Airway epithelial cell (primary cell): ENCODE data around the gene GPR42. TPM values are rescaled to one million over a fixed set of nuclear protein-coding genes. Genes with fewer than 3 reads are reported as not detected.

Experiments
- total RNA-seq: library from RNA; depleted of rRNA; stranded (reverse); fragments of >200 nt; gene quantifications from 2 replicates; pipeline ENCODE4 v1.2.3, GENCODE V29; 2015

The GPR42 gene
- total RNA-seq = not detected in 2 replicates

GRCh38 chr19:35370722-35371121 is at the start of gene GPR42:
TSS of gene GPR42 (plus strand) at chr19:35371068. CDS start at chr19:35371360, 292 bp downstream.

GRCh38 chr19:35328851-35329285 is 42.0 kb upstream of the GPR42 start, which contains the start of gene CD22:
TSS of gene CD22 (plus strand) at chr19:35329187. CDS start at chr19:35332041, 2,854 bp downstream.

GRCh38 chr19:35347171-35347929 is 23.5 kb upstream of the GPR42 start, which contains the start of gene FFAR1:
TSS of gene FFAR1 (plus strand) at chr19:35347902. CDS start at chr19:35351552, 3,650 bp downstream.

GRCh38 chr19:35357867-35358573 is 12.8 kb upstream of the GPR42 start, which contains the start of gene FFAR3:
TSS of gene FFAR3 (plus strand) at chr19:35358460. CDS start at chr19:35358891, 431 bp downstream.

Other genes starting within 250 kb of the GPR42 start
- not detected in 2 replicates for gene LGI4, start 236.0 kb upstream of the GPR42 start, total RNA-seq
- not detected in 2 replicates for gene FXYD1, start 232.2 kb upstream of the GPR42 start, total RNA-seq
- gene FXYD7, start 227.8 kb upstream of the GPR42 start, total RNA-seq = not detected in 2 replicates
- gene FXYD5, start 216.3 kb upstream of the GPR42 start, total RNA-seq = 80.3 and 113 TPM in 2 replicates
- not detected in 2 replicates for gene FAM187B, start 142.3 kb upstream of the GPR42 start, total RNA-seq
- 85.6 and 108 TPM in 2 replicates for gene LSR, start 122.1 kb upstream of the GPR42 start, total RNA-seq
- gene USF2, start 102.1 kb upstream of the GPR42 start, total RNA-seq = 63.3 and 75.7 TPM in 2 replicates
- gene HAMP, start 88.5 kb upstream of the GPR42 start, total RNA-seq = not detected in 2 replicates
- gene MAG, start 78.9 kb upstream of the GPR42 start, total RNA-seq = not detected in 2 replicates
- gene CD22, start 41.9 kb upstream of the GPR42 start, total RNA-seq = not detected in 2 replicates
- gene FFAR1, start 23.2 kb upstream of the GPR42 start, total RNA-seq = not detected in 2 replicates
- not detected in 2 replicates for gene FFAR3, start 12.6 kb upstream of the GPR42 start, total RNA-seq
- not detected in 2 replicates for gene FFAR2, start 77.2 kb downstream of the GPR42 start, total RNA-seq
- 40.4 and 58.3 TPM in 2 replicates for gene KRTDAP, start 119.4 kb downstream of the GPR42 start, total RNA-seq
- gene DMKN, start 142.6 kb downstream of the GPR42 start, total RNA-seq = 490 and 661 TPM in 2 replicates
- gene SBSN, start 157.2 kb downstream of the GPR42 start, total RNA-seq = 62.1 and 80.8 TPM in 2 replicates
- not detected in 2 replicates for gene GAPDHS, start 162.4 kb downstream of the GPR42 start, total RNA-seq
- 116 and 138 TPM in 2 replicates for gene TMEM147, start 174.6 kb downstream of the GPR42 start, total RNA-seq
- gene ATP4A, start 192.6 kb downstream of the GPR42 start, total RNA-seq = not detected in 2 replicates
- not detected in 2 replicates for gene PMIS2, start 215.1 kb downstream of the GPR42 start, total RNA-seq
- gene HAUS5, start 241.7 kb downstream of the GPR42 start, total RNA-seq = 10.9 TPM in 2 replicates